GM19452 (cell line): ENCODE measurements around the gene ACAP3.
"Not testable (repeated sequence)": the region's sequence is repeated elsewhere in the genome, so short reads cannot be mapped to it uniquely, and the experiment has no call there.

Experiments
- ATAC-seq: cut with Tn5 transposase; IDR thresholded peaks from one replicate; pipeline ENCODE4 v1.9.1; 2021; ENCODE audit not compliant: unreplicated experiment

The ACAP3 gene

DNA sequence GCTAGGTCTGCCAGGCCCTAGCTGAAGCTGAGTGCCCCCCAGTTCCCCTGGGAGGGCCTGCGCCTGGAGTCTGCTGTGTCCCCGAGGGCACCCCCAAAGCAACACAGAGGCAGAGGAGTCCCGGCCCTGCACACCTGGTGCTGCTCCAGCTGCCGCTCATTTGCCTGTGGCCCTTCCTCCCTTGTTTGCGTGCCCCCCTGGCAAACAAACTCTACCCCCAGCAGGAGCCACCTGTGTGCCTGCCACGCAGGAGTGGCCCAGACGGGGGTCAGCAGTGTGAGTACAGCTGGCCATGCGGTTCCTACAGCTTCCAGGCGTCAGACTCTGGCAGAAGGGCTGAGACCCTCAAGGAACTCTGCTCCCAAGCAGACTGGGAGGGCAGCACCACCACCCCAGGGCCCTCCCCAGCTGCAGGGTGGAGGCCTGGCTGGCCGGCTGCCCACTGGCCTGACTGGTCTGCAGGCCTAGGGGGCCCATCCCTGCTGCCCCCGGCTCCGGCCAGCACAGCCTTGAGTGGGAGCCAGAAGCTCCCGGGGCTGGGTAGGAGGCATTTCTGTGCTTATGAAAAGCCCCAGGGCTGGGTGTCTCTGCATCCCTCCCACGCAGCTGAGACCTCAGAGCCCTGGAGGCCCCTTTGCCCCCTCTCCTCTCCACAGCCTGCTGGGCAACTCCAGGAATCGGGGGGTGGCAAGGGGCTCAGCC lies 22.8 kb upstream of the ACAP3 start:
- no peak for ATAC-seq

DNA sequence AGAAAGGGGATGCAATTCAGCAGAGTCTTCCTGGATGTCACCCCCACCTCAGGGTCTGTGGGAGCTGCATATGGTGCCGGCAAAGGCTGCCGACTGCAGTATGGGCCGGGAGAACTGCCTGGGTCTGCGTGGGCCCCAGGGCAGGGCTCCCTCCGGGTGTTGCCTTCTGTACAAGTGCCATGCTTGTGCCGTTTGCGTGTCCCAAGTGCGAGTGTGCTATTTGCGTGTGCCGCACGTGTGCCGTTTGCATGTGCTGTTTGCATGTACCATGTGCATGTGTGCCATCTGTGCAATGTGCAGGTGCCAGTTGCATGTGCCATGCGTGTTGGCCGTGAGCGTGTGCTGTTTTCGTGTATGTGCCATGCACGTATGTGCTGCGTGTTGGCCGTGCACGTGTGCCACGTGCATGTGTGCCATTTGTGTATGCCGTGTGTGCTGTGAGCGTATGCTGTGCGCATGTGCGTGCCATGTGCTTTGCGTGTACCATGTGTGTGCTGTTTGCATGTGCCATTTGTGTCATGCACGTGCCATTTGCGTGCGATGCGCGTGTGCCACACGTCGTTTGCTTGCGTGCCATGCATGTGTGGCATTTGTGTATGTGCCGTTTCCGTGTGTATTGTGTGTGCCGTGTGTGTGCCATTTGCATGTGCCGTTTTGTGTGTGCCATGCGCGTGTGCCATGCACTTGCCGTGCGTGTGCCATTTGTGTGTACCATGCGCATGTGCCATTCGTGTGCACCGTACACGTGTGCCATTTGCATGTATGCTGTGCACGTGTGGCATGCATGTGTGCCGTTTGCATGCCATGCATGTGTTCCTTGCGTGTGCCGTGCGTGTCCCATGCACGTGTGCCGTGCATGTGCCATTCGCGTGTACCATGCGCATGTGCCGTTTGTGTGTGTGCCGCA lies 21.8 kb upstream of the ACAP3 start:
- no peak for ATAC-seq

GRCh38 chr1:1328254-1328653 lies 20.5 kb upstream of the ACAP3 start:
- no peak for ATAC-seq

DNA sequence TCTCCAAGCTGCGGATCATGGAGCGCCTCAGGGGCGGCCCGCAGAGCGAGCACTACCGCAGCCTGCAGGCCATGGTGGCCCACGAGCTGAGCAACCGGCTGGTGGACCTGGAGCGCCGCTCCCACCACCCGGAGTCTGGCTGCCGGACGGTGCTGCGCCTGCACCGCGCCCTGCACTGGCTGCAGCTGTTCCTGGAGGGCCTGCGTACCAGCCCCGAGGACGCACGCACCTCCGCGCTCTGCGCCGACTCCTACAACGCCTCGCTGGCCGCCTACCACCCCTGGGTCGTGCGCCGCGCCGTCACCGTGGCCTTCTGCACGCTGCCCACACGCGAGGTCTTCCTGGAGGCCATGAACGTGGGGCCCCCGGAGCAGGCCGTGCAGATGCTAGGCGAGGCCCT lies 19.6 kb upstream of the ACAP3 start:
- no peak for ATAC-seq

GRCh38 chr1:1326075-1326605 lies 18.4 kb upstream of the ACAP3 start:
- ATAC-seq: no peak

DNA sequence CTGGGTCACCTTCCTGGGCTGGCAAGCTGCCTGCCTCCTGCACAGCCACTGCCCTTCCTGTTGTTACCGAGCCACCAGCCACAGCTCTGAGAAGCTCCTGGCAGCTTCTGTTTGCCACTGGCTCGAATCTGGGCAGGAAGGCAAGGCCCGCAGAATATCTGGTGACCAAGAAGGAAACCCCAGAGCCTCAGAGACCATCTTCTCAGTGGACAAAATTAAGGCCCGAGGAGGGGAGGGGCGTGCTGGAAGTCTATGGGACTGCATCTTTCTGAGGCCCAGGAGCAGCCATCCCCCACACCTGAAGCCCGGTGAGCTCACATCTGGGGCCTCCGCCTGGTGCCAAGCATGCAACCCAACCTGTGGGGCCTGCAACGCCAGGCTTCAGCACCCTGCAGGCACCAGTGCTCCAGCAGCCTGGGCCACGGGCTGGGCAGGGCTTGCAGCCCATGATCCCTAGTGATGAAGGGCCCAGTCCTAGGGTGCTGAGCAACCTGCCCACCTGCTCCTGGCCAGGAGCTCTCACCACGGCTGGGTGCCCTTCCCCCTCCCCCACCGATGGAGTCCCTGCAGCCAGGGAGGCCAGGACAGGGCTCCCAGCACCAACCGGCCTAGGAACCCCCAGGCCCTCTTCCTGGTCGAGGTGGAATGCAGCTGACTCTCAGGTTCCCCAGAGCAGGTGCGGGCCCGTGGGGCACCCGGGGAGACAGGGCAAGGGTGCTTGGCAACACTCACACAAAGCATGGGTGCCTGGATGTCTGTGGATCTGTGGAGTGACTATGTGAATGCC lies 17.8 kb upstream of the ACAP3 start:
- ATAC-seq: no peak

DNA sequence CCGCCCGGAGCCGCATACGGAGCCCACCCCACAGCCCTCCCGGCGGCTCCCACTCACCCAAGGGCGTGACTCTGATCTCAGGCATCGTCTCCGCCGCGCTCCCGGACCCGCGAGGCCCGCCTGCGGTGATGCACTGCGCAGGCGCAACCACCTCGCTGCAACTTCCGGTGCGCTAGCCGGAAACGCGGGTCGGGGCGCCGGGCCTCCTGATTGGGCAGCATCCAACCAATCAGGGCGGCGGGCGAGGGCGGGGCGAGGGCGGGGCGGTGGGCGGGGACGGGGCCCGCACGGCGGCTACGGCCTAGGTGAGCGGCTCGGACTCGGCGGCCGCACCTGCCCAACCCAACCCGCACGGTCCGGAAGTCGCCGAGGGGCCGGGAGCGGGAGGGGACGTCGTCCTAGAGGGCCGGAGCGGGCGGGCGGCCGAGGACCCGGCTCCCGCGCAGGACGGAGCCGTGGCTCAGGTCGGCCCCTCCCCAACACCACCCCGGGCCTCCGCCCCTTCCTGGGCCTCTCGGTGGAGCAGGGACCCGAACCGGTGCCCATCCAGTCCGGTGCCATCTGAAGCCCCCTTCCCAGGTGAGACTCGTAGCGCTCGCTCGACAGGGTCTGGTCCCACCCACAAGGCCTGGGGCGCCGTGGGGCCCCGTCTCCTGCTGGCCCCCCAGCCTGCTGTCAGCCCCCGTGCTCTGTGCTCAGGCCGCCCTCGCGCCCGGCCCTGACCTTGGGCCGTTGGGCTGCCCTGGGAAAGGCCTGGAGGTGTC lies 17.0 kb upstream of the ACAP3 start, which contains the start of the genes CPTP and INTS11:
TSS of gene CPTP (plus strand) at position 279 of the 764 bp plus-strand sequence. CDS start 2,109 bp downstream, outside the sequence.
TSS of gene INTS11 (minus strand) at position 137 of the 764 bp plus-strand sequence. CDS start at position 85, 52 bp downstream.
- peak; percentile 74 for ATAC-seq

- ATAC-seq: peak; percentile 32
Observed at GRCh38 chr1:1324084-1324523, 16.4 kb upstream of the ACAP3 start.

DNA sequence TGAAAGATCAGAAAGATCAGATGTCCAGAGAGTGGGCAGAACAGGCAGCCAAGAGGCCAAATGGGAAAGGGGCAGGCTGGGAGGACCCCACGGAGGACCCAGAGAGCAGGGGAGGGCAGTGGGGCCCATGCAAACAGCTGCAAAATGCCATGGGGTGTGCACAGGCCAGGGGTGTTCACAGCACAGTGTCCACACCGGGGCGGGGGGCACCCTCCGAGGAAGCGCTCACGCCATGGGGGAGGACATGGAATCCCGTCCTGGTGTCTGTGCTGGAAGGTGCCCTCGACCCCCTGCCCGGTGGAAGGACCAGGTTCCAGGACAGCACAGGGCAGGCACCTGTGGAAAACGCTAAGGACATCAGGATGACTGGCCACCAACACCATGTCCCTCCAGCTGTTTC lies 15.2 kb upstream of the ACAP3 start:
- ATAC-seq: no peak

DNA sequence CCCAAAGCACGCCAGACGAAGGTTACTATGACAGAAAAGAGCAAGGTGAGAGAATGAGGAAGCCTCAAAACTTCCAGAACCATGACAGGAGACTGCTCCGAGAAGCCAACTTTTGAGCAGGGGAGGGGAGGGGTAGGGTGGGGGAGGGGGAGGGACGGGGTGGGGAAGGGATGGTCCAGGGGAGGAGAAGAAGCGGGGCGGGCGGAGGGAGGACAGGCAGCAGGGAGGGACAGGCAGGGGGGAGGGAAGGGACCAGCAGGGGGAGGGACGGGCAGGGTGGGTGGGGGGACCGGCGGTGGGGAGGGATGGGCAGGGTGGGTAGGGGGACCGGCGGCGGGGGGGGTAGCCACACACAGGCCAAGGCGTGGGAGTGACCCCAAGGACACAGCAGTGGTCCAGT lies 14.7 kb upstream of the ACAP3 start:
- ATAC-seq: no peak

GRCh38 chr1:1321477-1321876 lies 13.7 kb upstream of the ACAP3 start:
- no peak for ATAC-seq

DNA sequence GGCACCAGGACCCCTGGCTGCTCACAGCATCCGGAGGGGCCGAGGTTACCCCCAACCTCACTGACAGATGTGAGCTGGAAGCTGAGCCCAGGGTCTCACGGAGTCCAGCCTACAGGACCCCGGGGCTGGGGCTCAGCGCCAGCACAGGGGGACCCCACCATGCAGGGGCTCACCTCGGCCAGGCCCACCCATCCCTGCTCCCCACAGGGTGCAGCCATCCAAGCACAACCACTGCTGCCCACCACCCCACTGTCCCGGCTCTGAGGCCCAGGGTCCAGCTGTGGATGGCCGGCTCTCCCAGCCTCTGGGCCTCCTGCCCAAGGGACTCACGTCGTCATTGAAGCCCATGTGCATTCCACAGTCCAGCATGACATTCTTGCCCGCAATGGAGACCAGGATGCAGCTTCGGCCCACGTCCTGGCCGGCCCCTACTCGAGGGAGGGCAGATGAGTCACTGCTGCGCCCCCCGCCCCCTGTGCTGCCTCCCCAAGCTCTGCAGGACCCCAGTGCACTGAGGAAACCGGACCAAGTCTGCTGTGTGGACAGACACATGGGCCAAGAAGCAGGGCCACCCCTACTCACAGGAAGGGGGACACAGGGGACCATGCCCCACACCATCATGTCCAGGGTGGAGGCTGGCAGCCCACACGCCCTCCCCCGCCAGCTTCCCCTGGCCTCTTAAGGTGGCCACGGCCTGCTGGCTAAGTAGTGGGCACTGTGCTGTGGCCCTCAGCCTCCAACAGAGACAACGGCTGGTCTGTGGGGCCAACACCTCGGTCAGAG lies 13.1 kb upstream of the ACAP3 start:
- ATAC-seq: no peak

- no peak for ATAC-seq
Observed at GRCh38 chr1:1319646-1319941, 11.9 kb upstream of the ACAP3 start.

- no peak for ATAC-seq
Observed at GRCh38 chr1:1318777-1319645, 11.3 kb upstream of the ACAP3 start.

GRCh38 chr1:1318131-1318652 lies 10.5 kb upstream of the ACAP3 start:
- ATAC-seq: no peak

DNA sequence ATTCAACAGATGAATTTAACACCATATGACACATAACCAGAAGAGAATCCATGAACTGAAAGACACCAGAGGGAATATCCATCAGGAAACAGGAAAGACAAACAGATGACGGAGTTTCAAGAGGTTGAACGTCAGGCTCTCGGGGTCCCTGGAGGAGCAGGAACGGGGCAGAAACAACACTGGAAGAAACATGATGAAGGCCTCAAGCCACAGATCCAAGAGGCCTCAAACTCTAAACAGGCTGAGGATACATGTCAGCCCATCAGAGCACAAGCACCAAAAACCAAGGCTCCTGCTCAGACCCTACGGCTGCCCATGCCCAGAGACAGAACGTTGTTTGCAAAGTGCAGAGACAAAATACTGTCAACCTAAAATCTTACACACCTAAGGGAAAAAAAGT lies 9.7 kb upstream of the ACAP3 start:
- no peak for ATAC-seq

GRCh38 chr1:1316199-1316598 lies 8.5 kb upstream of the ACAP3 start:
- not testable (repeated sequence) for ATAC-seq

DNA sequence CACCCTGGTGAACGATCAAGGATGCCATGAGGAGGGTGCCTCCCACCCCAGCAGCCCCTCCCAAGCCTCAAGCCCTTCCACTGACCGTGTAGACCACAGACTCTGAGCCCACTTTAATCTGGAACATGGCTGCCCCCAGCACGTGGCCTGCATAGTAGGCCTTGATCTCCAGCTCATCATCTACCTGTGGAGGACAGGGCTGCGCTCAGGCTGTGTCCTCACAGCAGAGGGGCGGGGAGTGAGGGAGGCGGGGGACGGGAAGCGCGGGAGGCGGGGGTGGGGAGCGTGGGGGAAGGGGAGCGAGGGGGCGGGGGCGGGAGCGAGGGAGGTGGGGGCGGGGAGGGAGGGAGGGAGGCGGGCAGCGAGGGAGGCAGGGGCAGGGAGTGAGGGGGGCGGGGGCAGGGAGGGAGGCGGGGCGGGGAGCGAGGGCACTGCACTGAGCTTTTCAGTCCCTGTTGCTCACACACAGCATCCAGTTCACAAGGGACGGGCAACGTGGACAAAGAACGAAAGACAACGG lies 7.8 kb upstream of the ACAP3 start:
- no peak for ATAC-seq
